ENCODE data around the gene SEMA3D. TPM values are rescaled to one million over a fixed set of nuclear protein-coding genes. Genes with fewer than 3 reads are reported as not detected.

The SEMA3D gene
- total RNA-seq, 1 experiment from 2014 or later: 1.4 TPM

GRCh38 chr7:85230623-85231022, 43.8 kb upstream of the SEMA3D start:
- Histone ChIP-seq H3K9ac (ENCODE audit: low read length) (no peak overlapping the region), H3K4me3 (replicated peaks in 1 of 2; ENCODE audit: low read depth in 1 of 2, low read length in 2 of 2) (no peak overlapping the region), H2AFZ (ENCODE audit: low read depth, low read length, poor library complexity, severe bottlenecking) (no peak overlapping the region), H3K27me3 (ENCODE audit: insufficient read depth, low read length) (0 out of 2 replicates have a peak, but pooled peaks cover 4% of the 10 kb centered on the region), H4K20me1 (ENCODE audit: insufficient read depth) (no peaks in the 10 kb centered on the region), H3K4me2 (ENCODE audit: low read length) (no peak overlapping the region), H3K79me2 (ENCODE audit: insufficient read depth, low read length) (no peaks in the 10 kb centered on the region), H3K9me2 (ENCODE audit: insufficient read depth) (no peaks in the 10 kb centered on the region), H3K36me3 (ENCODE audit: control insufficient read depth in 1 of 2, insufficient read depth in 2 of 2, low read length in 2 of 2) (no peaks in the 10 kb centered on the region), H3K27ac (ENCODE audit: low read depth, low read length) (no peak overlapping the region), H3K9me3 (ENCODE audit: control insufficient read depth in 1 of 2, insufficient read depth in 1 of 2, low read depth in 1 of 2, low read length in 2 of 2) (no peaks in the 10 kb centered on the region), H3K4me1 (ENCODE audit: control insufficient read depth in 1 of 2, insufficient read depth in 2 of 2, low read length in 2 of 2) (no peaks in the 10 kb centered on the region)
- no peak for TF ChIP-seq JUND (IDR thresholded peaks at IDR 0.05)
- TF ChIP-seq CBX3 (IDR thresholded peaks at IDR 0.05; ENCODE audit: low read depth): no peak
- no peak for TF ChIP-seq EZH2 (IDR thresholded peaks at IDR 0.05)
- no peak for TF ChIP-seq SP1 (IDR thresholded peaks at IDR 0.05; ENCODE audit: low read depth)
- TF ChIP-seq EZH2phosphoT487 (IDR thresholded peaks at IDR 0.05; ENCODE audit: borderline replicate concordance): no peak
- no peak for TF ChIP-seq SRF (IDR thresholded peaks at IDR 0.05; ENCODE audit: low read depth)
- TF ChIP-seq YY1 (IDR thresholded peaks at IDR 0.05; ENCODE audit: extremely low read depth, insufficient replicate concordance, low read depth, low read length): no peak
- TF ChIP-seq SIN3A (IDR thresholded peaks at IDR 0.05; ENCODE audit: low read depth): no peak
- TF ChIP-seq POLR2AphosphoS5 (IDR thresholded peaks at IDR 0.05; ENCODE audit: low read depth, low read length): no peak
- no peak for TF ChIP-seq POLR2A (IDR thresholded peaks at IDR 0.05; ENCODE audit: borderline replicate concordance, extremely low read depth, insufficient read depth, insufficient read length)
- TF ChIP-seq MAX (IDR thresholded peaks at IDR 0.05): no peak
- no peak for TF ChIP-seq TCF7L2 (IDR thresholded peaks at IDR 0.05; ENCODE audit: borderline replicate concordance, extremely low read depth, insufficient read depth, insufficient read length)
- TF ChIP-seq ELF1 (IDR thresholded peaks at IDR 0.05; ENCODE audit: borderline replicate concordance, low read depth): no peak
- no peak for TF ChIP-seq CEBPB (IDR thresholded peaks at IDR 0.05; ENCODE audit: low read depth)
- no peak for TF ChIP-seq REST (IDR thresholded peaks at IDR 0.05; ENCODE audit: low read depth)
- no peak for TF ChIP-seq ZFX (IDR thresholded peaks at IDR 0.05)
- no peak for TF ChIP-seq ZNF274 (IDR thresholded peaks at IDR 0.05; ENCODE audit: low read depth, low read length)
- no peak for DNase-seq (ENCODE audit: low read depth, low spot score)
- no TSS peak for BruUV-seq (replicated peaks)
- ChIA-PET CTCF (no interaction called here), POLR2A (no interaction called here), RAD21 (ENCODE audit: low non-redundant PET in 1 of 2, low total read pairs in 2 of 2, uncharacterized antibody in 2 of 2, unreplicated experiment in 2 of 2) (no interaction called here)
- no peak for ATAC-seq
- intact Hi-C loops (cut with micrococcal nuclease): no loop called here
